Amygdala (tissue), 56 donors: Measurements from ENCODE around the gene DTNBP1.

Experiments used
- DNase-seq, 56 donors: peaks; one replicate each; lab custom pipeline; 2025; lab: John Stamatoyannopoulos, UW

Gene DTNBP1

GRCh38 chr6:15518878-15519277 lies 143.9 kb downstream of the DTNBP1 start:
- no peak for DNase-seq

DNA sequence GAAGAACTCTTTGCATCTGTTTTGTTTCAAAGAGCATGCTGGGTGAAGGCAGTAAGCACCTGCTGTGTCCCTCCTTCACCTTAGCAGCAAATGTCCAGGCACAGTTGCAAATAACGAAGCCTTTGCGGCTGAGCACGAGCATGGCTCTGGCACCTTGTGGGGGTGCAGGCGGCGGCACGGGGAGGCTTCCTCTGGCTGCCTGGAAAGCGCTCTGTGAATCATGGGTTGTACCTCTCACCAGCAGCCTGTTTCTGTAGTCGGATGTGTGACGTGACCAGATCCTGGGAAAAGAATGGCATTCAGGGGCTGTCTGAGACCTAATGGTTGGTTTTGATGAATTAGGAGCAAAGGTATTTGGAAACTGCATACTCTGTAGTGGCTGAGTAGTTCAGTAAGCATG lies 144.8 kb downstream of the DTNBP1 start:
- DNase-seq: no peak

GRCh38 chr6:15517600-15517999 lies 145.2 kb downstream of the DTNBP1 start:
- no peak for DNase-seq

GRCh38 chr6:15516923-15517560 lies 145.8 kb downstream of the DTNBP1 start:
- no peak for DNase-seq

- no peak for DNase-seq
Measured at GRCh38 chr6:15516378-15516777, 146.4 kb downstream of the DTNBP1 start.

DNA sequence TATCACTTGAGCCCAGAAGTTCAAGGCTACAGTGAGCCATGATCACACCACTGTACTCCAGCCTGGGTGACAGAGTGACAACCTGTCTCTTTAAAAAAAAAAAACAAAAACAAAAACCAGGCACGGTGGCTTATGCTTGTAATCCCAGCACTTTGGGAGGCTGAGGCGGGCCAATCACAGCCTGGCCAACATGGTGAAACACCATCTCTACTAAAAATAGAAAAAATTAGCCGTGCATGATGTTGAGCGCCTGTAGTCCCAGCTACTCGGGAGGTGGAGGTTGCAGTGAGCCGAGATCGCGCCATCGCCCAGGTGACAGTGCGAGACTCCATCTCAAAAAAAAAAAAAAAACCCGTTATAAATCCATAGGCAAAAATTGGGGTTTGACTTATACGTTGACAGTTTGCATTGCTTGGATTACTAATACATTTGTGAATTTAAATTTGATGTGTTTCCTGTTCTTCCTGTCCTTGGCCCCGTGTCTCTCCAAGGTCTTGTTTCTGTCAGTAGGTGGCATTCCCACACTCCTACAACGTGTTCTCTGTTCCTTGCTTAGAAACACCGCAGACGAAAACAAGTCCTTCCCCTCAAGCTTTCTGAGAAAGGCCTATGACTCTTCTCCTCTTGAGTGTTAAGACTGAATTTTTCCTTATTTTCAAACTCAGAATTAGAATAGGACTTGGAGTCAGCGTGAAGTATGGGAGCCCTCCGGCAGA lies 147.0 kb downstream of the DTNBP1 start:
- no peak for DNase-seq

- no peak for DNase-seq
Measured at GRCh38 chr6:15515226-15515625, 147.6 kb downstream of the DTNBP1 start.

DNA sequence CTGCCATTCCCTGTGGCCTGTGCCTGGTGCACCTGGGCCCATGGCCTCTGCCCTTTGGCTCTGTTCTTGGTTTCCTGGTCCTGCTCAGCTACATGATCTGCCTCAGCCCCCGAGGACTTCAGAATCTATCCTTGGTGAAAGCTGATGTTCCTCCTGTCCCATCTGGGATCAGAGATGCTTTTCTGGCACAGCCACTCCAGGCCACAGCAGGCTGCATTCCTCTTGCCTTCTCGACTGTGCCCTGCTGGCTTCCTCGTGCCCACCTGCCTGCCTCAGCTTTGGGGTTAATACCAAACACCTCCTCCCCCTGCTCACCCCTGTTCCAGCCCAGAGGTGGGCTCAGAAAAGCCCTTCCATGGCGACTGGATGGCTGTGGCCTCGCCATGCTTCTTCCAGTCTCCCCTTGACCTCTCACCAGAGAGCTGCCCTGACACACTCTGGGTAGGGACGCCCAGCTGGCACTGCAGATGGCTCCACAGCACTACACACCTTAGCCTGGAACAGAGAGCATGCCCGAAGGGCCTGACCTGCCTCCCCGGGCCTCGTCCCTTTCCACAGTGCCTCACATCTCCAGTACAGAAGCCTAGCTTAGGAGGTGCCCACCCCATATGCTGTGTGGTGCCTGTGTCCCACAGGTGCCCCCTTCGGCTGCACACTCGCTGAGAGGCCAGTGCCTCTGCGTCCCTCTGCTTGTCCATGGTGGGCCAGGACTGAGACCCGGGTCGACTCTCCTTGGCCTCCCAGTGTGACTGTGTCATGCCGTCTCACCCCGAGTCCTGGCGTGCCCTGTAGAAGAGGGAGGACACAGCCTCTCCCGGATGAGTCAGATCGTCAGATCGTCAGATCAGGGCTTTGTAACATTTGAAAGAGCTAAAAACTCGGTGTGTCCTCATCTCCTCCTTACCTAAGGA lies 148.8 kb downstream of the DTNBP1 start:
- no peak for DNase-seq

DNA sequence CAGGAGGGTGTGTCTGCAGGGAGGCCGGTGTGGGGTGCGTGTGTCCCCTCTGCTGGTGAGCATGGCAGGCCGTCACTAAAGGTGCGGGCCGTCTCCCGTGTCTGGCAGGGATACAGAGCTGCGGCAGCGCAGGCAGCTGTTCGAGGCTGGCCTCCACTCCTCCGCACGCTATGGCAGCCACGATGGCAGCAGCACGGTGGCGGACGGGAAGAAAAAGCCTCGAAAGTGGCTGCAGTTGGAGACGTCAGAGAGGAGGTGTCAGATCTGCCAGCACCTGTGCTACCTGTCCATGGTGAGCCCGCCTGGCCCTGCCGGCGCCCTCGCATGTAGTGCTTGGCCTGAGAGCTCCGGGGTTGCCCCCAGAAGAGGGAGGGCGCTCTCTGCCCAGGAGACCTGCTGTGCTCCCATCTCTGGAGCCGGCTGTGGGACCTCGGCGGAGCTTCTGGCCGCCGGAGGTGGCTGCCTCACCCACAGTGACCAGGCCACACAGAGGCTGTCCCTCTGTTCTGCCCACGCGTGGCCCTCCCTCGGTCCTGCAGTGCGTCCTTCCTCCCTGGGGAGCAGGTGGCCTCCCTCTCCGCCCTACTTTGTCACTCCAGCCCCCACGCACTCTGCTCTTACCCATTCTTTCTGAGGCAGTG lies 149.6 kb downstream of the DTNBP1 start:
- DNase-seq: no peak

- no peak for DNase-seq
Measured at GRCh38 chr6:15512721-15513120, 150.1 kb downstream of the DTNBP1 start.

DNA sequence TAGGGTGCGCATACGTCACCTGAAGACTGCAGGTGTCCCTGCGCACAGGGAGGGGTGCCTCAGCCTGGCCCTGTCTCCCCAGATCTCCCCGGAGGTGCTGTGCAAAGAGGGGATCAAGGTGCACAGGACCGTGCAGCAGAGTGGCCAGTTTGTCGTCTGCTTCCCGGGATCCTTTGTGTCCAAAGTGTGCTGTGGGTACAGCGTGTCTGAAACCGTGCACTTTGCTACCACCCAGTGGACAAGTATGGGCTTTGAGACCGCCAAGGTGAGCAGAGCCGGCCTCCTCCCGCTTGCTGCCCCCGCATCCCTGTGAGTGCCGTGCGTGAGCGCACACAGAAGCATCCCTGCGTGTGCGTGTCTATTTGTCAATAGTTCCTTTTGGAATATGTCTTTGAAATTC lies 150.7 kb downstream of the DTNBP1 start:
- peak in 17 of 56 donors; percentile 6 to 46 (median 16) for DNase-seq

GRCh38 chr6:15511248-15512125 lies 151.3 kb downstream of the DTNBP1 start:
- peak in 22 of 56 donors; percentile 6 to 58 (median 24) for DNase-seq

- DNase-seq: no peak
Measured at GRCh38 chr6:15510536-15511247, 152.1 kb downstream of the DTNBP1 start.

- DNase-seq: no peak
Measured at GRCh38 chr6:15510121-15510520, 152.7 kb downstream of the DTNBP1 start.

- DNase-seq: no peak
Measured at GRCh38 chr6:15509335-15509933, 153.4 kb downstream of the DTNBP1 start.

DNA sequence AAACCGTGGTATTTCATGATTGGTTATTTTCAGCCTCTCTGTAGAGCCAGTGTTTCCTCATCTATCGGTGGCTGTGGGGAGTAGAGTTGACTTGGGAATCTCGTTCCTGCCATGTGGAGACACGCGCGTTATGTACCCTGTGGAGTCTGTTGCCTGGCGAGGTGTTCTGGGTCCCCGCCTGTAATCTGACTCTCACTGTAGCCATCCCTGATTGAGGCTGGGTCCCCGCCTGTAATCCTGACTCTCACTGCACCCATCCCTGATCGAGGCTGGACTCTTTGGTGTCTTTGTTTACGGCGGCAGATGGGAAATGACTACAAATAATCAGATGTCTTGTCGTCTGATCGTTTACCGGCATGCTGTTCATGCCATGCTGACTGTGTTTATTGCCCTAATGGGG lies 153.9 kb downstream of the DTNBP1 start:
- DNase-seq: no peak

- no peak for DNase-seq
Measured at GRCh38 chr6:15508441-15508871, 154.4 kb downstream of the DTNBP1 start.

DNA sequence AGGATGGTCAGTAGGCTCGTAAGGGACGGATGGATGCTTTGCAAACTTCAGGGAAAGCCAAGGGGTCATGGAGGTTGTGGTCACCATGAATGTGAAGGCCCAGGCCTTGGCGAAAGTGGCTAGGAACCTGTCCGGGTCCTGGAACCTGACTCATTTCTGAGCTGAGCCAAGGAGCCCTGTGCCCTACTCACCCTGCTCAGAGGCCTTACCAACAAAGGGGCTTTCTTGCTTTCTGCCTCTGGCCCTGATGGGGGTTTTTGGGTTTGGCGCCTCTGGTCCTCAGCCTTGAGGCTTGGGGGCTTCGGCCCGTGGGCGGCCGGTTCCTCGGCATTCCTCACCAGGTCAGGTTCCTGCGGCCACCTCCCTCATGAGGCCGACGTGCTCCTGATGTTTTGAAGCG lies 155.1 kb downstream of the DTNBP1 start:
- peak in 2 of 56 donors; percentile 11 to 36 for DNase-seq

GRCh38 chr6:15507221-15507620 lies 155.6 kb downstream of the DTNBP1 start:
- no peak for DNase-seq
